Loucy (cell line): ENCODE measurements around the gene ERICH6B.

Experiments used
- H2AFZ ChIP-seq: fragments of 200-600 bp; sonication (generic); 2 replicates; pipeline ENCODE4 v1.6.0; 2016; ENCODE audit warnings: antibody characterized with exemption, mild to moderate bottlenecking, low read length, moderate library complexity
- H3F3A ChIP-seq: fragments of 200-600 bp; 2 replicates; pipeline ENCODE4 v1.6.0; 2016; ENCODE audit warnings: antibody characterized with exemption, low read depth, mild to moderate bottlenecking
- H3K27me3 ChIP-seq: fragments of 200-600 bp; sonication (generic); 2 replicates; pipeline ENCODE4 v1.6.1; 2014; ENCODE audit warnings: low read length, mild to moderate bottlenecking; ENCODE audit not compliant: insufficient read depth, poor library complexity, severe bottlenecking
- H3K36me3 ChIP-seq: fragments of 200-600 bp; sonication (generic); 2 replicates; pipeline ENCODE4 v1.6.1; 2016; ENCODE audit warnings: low read length; ENCODE audit not compliant: insufficient read depth
- H3K4me1 ChIP-seq: fragments of 200-600 bp; sonication (generic); 2 replicates; pipeline ENCODE4 v1.5.1; 2014; ENCODE audit warnings: low read length, mild to moderate bottlenecking; ENCODE audit not compliant: insufficient read depth, poor library complexity, severe bottlenecking
- H3K4me2 ChIP-seq: fragments of 200-600 bp; sonication (generic); 2 replicates; pipeline ENCODE4 v1.6.0; 2014; ENCODE audit warnings: antibody characterized with exemption, low read length, low read depth, mild to moderate bottlenecking; ENCODE audit not compliant: poor library complexity, severe bottlenecking
- H3K4me3 ChIP-seq: fragments of 200-600 bp; sonication (generic); 2 replicates; pipeline ENCODE4 v1.5.1; 2014; ENCODE audit warnings: low read length, mild to moderate bottlenecking, mixed read lengths; ENCODE audit not compliant: poor library complexity, severe bottlenecking
- H3K79me2 ChIP-seq: fragments of 200-600 bp; sonication (generic); 2 replicates; pipeline ENCODE4 v1.6.1; 2014; ENCODE audit warnings: low read length; ENCODE audit not compliant: insufficient read depth
- H3K9ac ChIP-seq: fragments of 200-600 bp; sonication (generic); 2 replicates; pipeline ENCODE4 v1.6.0; 2014; ENCODE audit warnings: mild to moderate bottlenecking, low read depth, low read length, moderate library complexity; ENCODE audit not compliant: poor library complexity, severe bottlenecking
- H3K9me2 ChIP-seq: fragments of 200-600 bp; sonication (generic); replicated peaks from 2 replicates; pipeline ENCODE4 v1.6.1; 2016; ENCODE audit warnings: low read depth, low read length, mixed read lengths
- H3K9me3 ChIP-seq: fragments of 200-600 bp; sonication (generic); 2 replicates; pipeline ENCODE4 v1.6.1; 2014; ENCODE audit warnings: mild to moderate bottlenecking, antibody characterized with exemption, low read length, low read depth; ENCODE audit not compliant: insufficient read depth
- H4K20me1 ChIP-seq: fragments of 200-600 bp; sonication (generic); 2 replicates; pipeline ENCODE4 v1.6.0; 2014; ENCODE audit warnings: antibody characterized with exemption, low read length, mild to moderate bottlenecking; ENCODE audit not compliant: insufficient read depth, poor library complexity, severe bottlenecking
- CTCF ChIP-seq: fragments of 200-600 bp; sonication (generic); conservative IDR thresholded peaks from 2 replicates; pipeline ENCODE4 v1.5.1; 2014; ENCODE audit warnings: mild to moderate bottlenecking, antibody characterized with exemption, low read length
- EZH2phosphoT487 ChIP-seq: fragments of 200-600 bp; IDR thresholded peaks from 2 replicates; pipeline ENCODE4 v1.6.1; 2018; ENCODE audit warnings: antibody characterized with exemption, mild to moderate bottlenecking, moderate library complexity, borderline replicate concordance

ERICH6B gene

GRCh38 chr13:45590066-45590465 lies 25.5 kb downstream of the ERICH6B start:
- H3K4me2 ChIP-seq, result no peak overlapping the region
- no peak overlapping the region for H3K4me3 ChIP-seq
- no peak overlapping the region for H2AFZ ChIP-seq
- H3K36me3 ChIP-seq, result no peaks in the 10 kb centered on the region
- H3K4me1 ChIP-seq, result no peaks in the 10 kb centered on the region
- H3K79me2 ChIP-seq, result no peaks in the 10 kb centered on the region
- no peaks in the 10 kb centered on the region for H3K27me3 ChIP-seq
- H4K20me1 ChIP-seq, result no peaks in the 10 kb centered on the region
- no peak for TF ChIP-seq EZH2phosphoT487
- TF ChIP-seq CTCF, result no peak
- no peak overlapping the region for H3K9ac ChIP-seq
- H3K9me3 ChIP-seq, result no peaks in the 10 kb centered on the region
- no peaks in the 10 kb centered on the region for H3K9me2 ChIP-seq
- H3F3A ChIP-seq, result no peaks in the 10 kb centered on the region

DNA sequence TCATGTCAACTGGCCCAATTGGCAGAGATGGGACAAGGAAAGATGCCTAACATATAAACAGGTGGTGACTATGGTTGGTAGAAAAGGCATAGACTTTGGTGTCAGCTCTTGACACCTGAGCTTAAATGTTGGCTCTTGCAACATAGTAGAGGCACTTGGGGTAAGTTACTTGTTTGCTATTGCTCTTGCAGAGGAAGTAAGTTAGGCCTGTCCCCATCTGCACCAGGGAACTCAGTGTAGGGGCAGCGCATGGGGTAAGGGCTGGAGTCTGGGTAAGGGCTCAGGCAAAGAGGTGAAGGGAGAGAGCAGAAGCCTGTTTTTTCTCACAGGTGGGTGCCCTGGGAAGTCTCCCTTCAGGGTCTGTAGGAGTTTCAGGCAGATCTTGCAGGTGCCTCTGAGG lies 27.6 kb downstream of the ERICH6B start:
- TF ChIP-seq EZH2phosphoT487 (no peak), CTCF (no peak)
- no peaks in the 10 kb centered on the region for H3K9me2 ChIP-seq
- H3K4me2 ChIP-seq, result no peak overlapping the region
- H3K79me2 ChIP-seq, result no peaks in the 10 kb centered on the region
- no peak overlapping the region for H3K4me3 ChIP-seq
- H3K36me3 ChIP-seq, result no peaks in the 10 kb centered on the region
- H3K9me3 ChIP-seq, result no peaks in the 10 kb centered on the region
- H3K4me1 ChIP-seq, result no peaks in the 10 kb centered on the region
- no peaks in the 10 kb centered on the region for H3F3A ChIP-seq
- no peaks in the 10 kb centered on the region for H3K27me3 ChIP-seq
- H4K20me1 ChIP-seq, result no peaks in the 10 kb centered on the region
- no peak overlapping the region for H2AFZ ChIP-seq
- no peak overlapping the region for H3K9ac ChIP-seq

- Histone ChIP-seq H3K36me3 (no peaks in the 10 kb centered on the region), H3K27me3 (no peaks in the 10 kb centered on the region)
These were observed 30.7 kb downstream of the ERICH6B start for GRCh38 chr13:45584816-45585215.

More at GRCh38 chr13:45584816-45585215, 30.7 kb downstream of the ERICH6B start:
- H3K9me3 ChIP-seq, result no peaks in the 10 kb centered on the region
- H3K4me1 ChIP-seq, result no peaks in the 10 kb centered on the region
- H4K20me1 ChIP-seq, result no peaks in the 10 kb centered on the region
- no peak overlapping the region for H3K4me2 ChIP-seq
- H3F3A ChIP-seq, result no peaks in the 10 kb centered on the region
- H3K9ac ChIP-seq, result no peak overlapping the region
- H3K79me2 ChIP-seq, result no peaks in the 10 kb centered on the region
- no peak overlapping the region for H3K4me3 ChIP-seq
- TF ChIP-seq CTCF (peak; percentile 32), EZH2phosphoT487 (no peak)
- no peaks in the 10 kb centered on the region for H3K9me2 ChIP-seq
- peak overlapping the region; percentile 78 for H2AFZ ChIP-seq
